ENCODE results near the gene CCND2. TPM values are rescaled to one million over a fixed set of nuclear protein-coding genes. Genes with fewer than 3 reads are reported as not detected.
A peak's percentile ranks its signal among the peaks of the same experiment; 100 is the strongest.

The CCND2 gene
- total RNA-seq, 1 donor from 2014 or later: 115 TPM

- no peaks in the 10 kb centered on the region for H3K36me3 ChIP-seq (ENCODE audit: control insufficient read depth, insufficient read depth, low read length)
- DNase-seq (ENCODE audit: low read depth) (no peak), FAIRE-seq (no peak)
- TF ChIP-seq CTCF (IDR thresholded peaks at IDR 0.05; ENCODE audit: insufficient read depth, low read length, severe bottlenecking): no peak
- peaks cover 4% of the 10 kb centered on the region for H3K27me3 ChIP-seq (ENCODE audit: control insufficient read depth, insufficient read depth, low read length)
- H3K4me3 ChIP-seq (ENCODE audit: low read depth, low read length): no peak overlapping the region
Observed at GRCh38 chr12:4257442-4257841, 16.1 kb upstream of the CCND2 start.

- DNase-seq (ENCODE audit: low read depth) (no peak), FAIRE-seq (no peak)
- no peak overlapping the region for H3K4me3 ChIP-seq (ENCODE audit: low read depth, low read length)
- H3K27me3 ChIP-seq (ENCODE audit: control insufficient read depth, insufficient read depth, low read length): peaks cover 4% of the 10 kb centered on the region
- H3K36me3 ChIP-seq (ENCODE audit: control insufficient read depth, insufficient read depth, low read length): no peaks in the 10 kb centered on the region
- TF ChIP-seq CTCF (IDR thresholded peaks at IDR 0.05; ENCODE audit: insufficient read depth, low read length, severe bottlenecking): no peak
Observed at GRCh38 chr12:4259099-4259498, 14.5 kb upstream of the CCND2 start.

- Histone ChIP-seq H3K27me3 (ENCODE audit: control insufficient read depth, insufficient read depth, low read length) (peaks cover 4% of the 10 kb centered on the region), H3K36me3 (ENCODE audit: control insufficient read depth, insufficient read depth, low read length) (no peaks in the 10 kb centered on the region), H3K4me3 (ENCODE audit: low read depth, low read length) (no peak overlapping the region)
- FAIRE-seq: no peak
- no peak for TF ChIP-seq CTCF (IDR thresholded peaks at IDR 0.05; ENCODE audit: insufficient read depth, low read length, severe bottlenecking)
- no peak for DNase-seq (ENCODE audit: low read depth)
Observed at GRCh38 chr12:4261655-4262054, 11.9 kb upstream of the CCND2 start.

GRCh38 chr12:4265280-4265679 is 8.3 kb upstream of the CCND2 start:
- FAIRE-seq: no peak
- peak; percentile 53 for DNase-seq (ENCODE audit: low read depth)
- Histone ChIP-seq H3K27me3 (ENCODE audit: control insufficient read depth, insufficient read depth, low read length) (peaks cover 18% of the 10 kb centered on the region), H3K4me3 (ENCODE audit: low read depth, low read length) (no peak overlapping the region), H3K36me3 (ENCODE audit: control insufficient read depth, insufficient read depth, low read length) (no peaks in the 10 kb centered on the region)
- TF ChIP-seq CTCF (IDR thresholded peaks at IDR 0.05; ENCODE audit: insufficient read depth, low read length, severe bottlenecking): no peak

GRCh38 chr12:4266990-4267389 is 6.6 kb upstream of the CCND2 start:
- no peak for TF ChIP-seq CTCF (IDR thresholded peaks at IDR 0.05; ENCODE audit: insufficient read depth, low read length, severe bottlenecking)
- FAIRE-seq (no peak), DNase-seq (ENCODE audit: low read depth) (no peak)
- peaks cover 25% of the 10 kb centered on the region for H3K27me3 ChIP-seq (ENCODE audit: control insufficient read depth, insufficient read depth, low read length)
- no peak overlapping the region for H3K4me3 ChIP-seq (ENCODE audit: low read depth, low read length)
- H3K36me3 ChIP-seq (ENCODE audit: control insufficient read depth, insufficient read depth, low read length): no peaks in the 10 kb centered on the region

- no peak for FAIRE-seq
- Histone ChIP-seq H3K27me3 (ENCODE audit: control insufficient read depth, insufficient read depth, low read length) (peaks cover 25% of the 10 kb centered on the region), H3K4me3 (ENCODE audit: low read depth, low read length) (no peak overlapping the region)
Observed at GRCh38 chr12:4267704-4268328, 5.7 kb upstream of the CCND2 start.

More at GRCh38 chr12:4267704-4268328, 5.7 kb upstream of the CCND2 start:
- no peaks in the 10 kb centered on the region for H3K36me3 ChIP-seq (ENCODE audit: control insufficient read depth, insufficient read depth, low read length)
- DNase-seq (ENCODE audit: low read depth): peak; percentile 10
- TF ChIP-seq CTCF (IDR thresholded peaks at IDR 0.05; ENCODE audit: insufficient read depth, low read length, severe bottlenecking): no peak

Data from bronchial epithelial cell (primary cell).